Gastroesophageal sphincter (tissue), 4 donors: Measurements from ENCODE around the gene RIGI. TPM values are rescaled to one million over a fixed set of nuclear protein-coding genes. Genes with fewer than 3 reads are reported as not detected.
"Not testable (repeated sequence)": the region's sequence is repeated elsewhere in the genome, so short reads cannot be mapped to it uniquely, and the experiment has no call there.

Experiments
- ATAC-seq: fragments of 150-250 bp; one replicate; pipeline ENCODE4 v1.9.1; 2016; ENCODE audit warnings: mild to moderate bottlenecking, moderate library complexity
- H3K27ac ChIP-seq, 4 donors: fragments of 200-600 bp; sonication (generic) in 3 of 4; 1 replicate in 3 of 4; 2 replicates in 1 of 4; pipeline ENCODE4 v1.5.1; 2016 to 2019
- H3K27me3 ChIP-seq: fragments of 200-600 bp; sonication (generic); one replicate; pipeline ENCODE4 v1.5.1; 2019
- H3K36me3 ChIP-seq, 2 donors: fragments of 200-600 bp; sonication (generic); one replicate each; pipeline ENCODE4 v1.5.1; 2019; ENCODE audit warnings: control low read depth in 1 of 2
- H3K4me1 ChIP-seq, 3 donors: fragments of 200-600 bp; sonication (generic); 1 replicate in 2 of 3; 2 replicates in 1 of 3; pipeline ENCODE4 v1.5.1; 2016 to 2019; ENCODE audit warnings: control low read depth in 2 of 3
- H3K4me3 ChIP-seq, 2 donors: fragments of 200-600 bp; sonication (generic); one replicate each; pipeline ENCODE4 v1.5.1; 2019; ENCODE audit warnings: mild to moderate bottlenecking in 1 of 2, moderate library complexity in 1 of 2
- H3K9me3 ChIP-seq, 3 donors: fragments of 200-600 bp; sonication (generic); one replicate each; pipeline ENCODE4 v1.5.1; 2017 to 2019; ENCODE audit warnings: control low read depth in 2 of 3
- CTCF ChIP-seq, 4 experiments: fragments of 200-600 bp in 2 of 4; fragments of 450-650 bp in 2 of 4; sonication (generic) in 1 of 4; IDR thresholded peaks; one replicate each; pipeline ENCODE4 v1.5.1; 2017 to 2019; ENCODE audit warnings: antibody characterized with exemption in 4 of 4, mild to moderate bottlenecking in 2 of 4, moderate library complexity in 2 of 4
- EP300 ChIP-seq: sonication (generic); formaldehyde crosslinking; IDR thresholded peaks from one replicate; pipeline ENCODE4 v1.6.1; 2017; ENCODE audit warnings: antibody characterized with exemption, mild to moderate bottlenecking
- POLR2A ChIP-seq, 2 donors: fragments of 450-650 bp; IDR thresholded peaks; one replicate each; pipeline ENCODE4 v1.6.1; 2017; ENCODE audit warnings: antibody characterized with exemption in 2 of 2, mild to moderate bottlenecking in 2 of 2, moderate library complexity in 1 of 2
- POLR2AphosphoS5 ChIP-seq: sonication (generic); formaldehyde crosslinking; IDR thresholded peaks from one replicate; pipeline ENCODE4 v1.6.1; 2017; ENCODE audit warnings: antibody characterized with exemption
- WGBS, 2 donors: methylation state at CpG; one replicate each; pipeline ENCODE4 v1.1.5; 2018; ENCODE audit warnings: low coverage in 1 of 2; 5-methylcytosine and 5-hydroxymethylcytosine counted together
- total RNA-seq, 4 donors: library from RNA; depleted of rRNA; stranded (reverse); fragments of >200 nt; gene quantifications; one replicate each; pipeline ENCODE4 v1.1.0, GENCODE V29; 2016

RIGI gene
- total RNA-seq, 4 donors from 2014 or later: 6.8 to 14.3 (median 8.3) TPM

- Histone ChIP-seq H3K4me3 (peak overlapping the region; percentile 60 to 86), H3K27me3 (no peaks in the 10 kb centered on the region), H3K27ac (peak overlapping the region in 3 of 4 donors; percentile 85 to 87 (median 85)), H3K4me1 (peaks cover 0 to 40% (median 12%) of the 10 kb centered on the region in 3 donors), H3K36me3 (no peaks in the 10 kb centered on the region), H3K9me3 (no peaks in the 10 kb centered on the region)
- no peak for TF ChIP-seq EP300
- no peak for TF ChIP-seq POLR2A (IDR thresholded peaks at IDR 0.05)
- no peak for TF ChIP-seq CTCF (IDR thresholded peaks at IDR 0.05)
- no peak for TF ChIP-seq POLR2AphosphoS5
- WGBS, 2 donors: 16 to 23% methylated on average over 12 to 19 of the region's 22 CpGs
- ATAC-seq: peak; percentile 24
These were observed 896 bp downstream of the RIGI start for GRCh38 chr9:32524892-32525708.

- H3K36me3 ChIP-seq, ATAC-seq, H3K9me3 ChIP-seq, H3K27me3 ChIP-seq: not testable (repeated sequence)
- Histone ChIP-seq H3K27ac (peak overlapping the region in 2 of 4 donors; percentile 85 to 87), H3K4me3 (peak overlapping the region; percentile 60 to 86), H3K4me1 (peaks cover 0 to 40% (median 12%) of the 10 kb centered on the region in 3 donors)
- WGBS, 2 donors: 84 to 100% methylated on average over 2 to 4 of the region's 11 CpGs
These were observed 1.5 kb downstream of the RIGI start for GRCh38 chr9:32524558-32524891.

- H3K27ac ChIP-seq: no peak overlapping the region
- no peak for ATAC-seq
- H3K4me1 ChIP-seq: peaks cover 0 to 40% (median 12%) of the 10 kb centered on the region in 3 donors
- peak overlapping the region in 1 of 2 donors; percentile 60 for H3K4me3 ChIP-seq
- no peaks in the 10 kb centered on the region for H3K9me3 ChIP-seq
- no peaks in the 10 kb centered on the region for H3K27me3 ChIP-seq
- H3K36me3 ChIP-seq: no peaks in the 10 kb centered on the region
- 93% methylated on average over 1 of the region's 1 CpG; no CpG with 5 or more reads in 1 of the 2 donors for WGBS, 2 donors
- TF ChIP-seq POLR2A (IDR thresholded peaks at IDR 0.05) (no peak), EP300 (no peak), CTCF (IDR thresholded peaks at IDR 0.05) (no peak), POLR2AphosphoS5 (no peak)
These were observed 2.1 kb downstream of the RIGI start for GRCh38 chr9:32523910-32524309.

GRCh38 chr9:32518276-32518675, 7.7 kb downstream of the RIGI start:
- 43 to 95% methylated on average over 1 of the region's 1 CpG for WGBS, 2 donors
- ATAC-seq: no peak
- no peaks in the 10 kb centered on the region for H3K36me3 ChIP-seq

GRCh38 chr9:32516241-32516640, 9.8 kb downstream of the RIGI start:
- Histone ChIP-seq H3K9me3 (no peaks in the 10 kb centered on the region), H3K36me3 (no peaks in the 10 kb centered on the region), H3K27ac (no peak overlapping the region), H3K4me3 (no peak overlapping the region), H3K4me1 (no peaks in the 10 kb centered on the region), H3K27me3 (no peaks in the 10 kb centered on the region)
- TF ChIP-seq POLR2AphosphoS5 (no peak), POLR2A (IDR thresholded peaks at IDR 0.05) (no peak), EP300 (no peak), CTCF (IDR thresholded peaks at IDR 0.05) (no peak)
- no peak for ATAC-seq

More at GRCh38 chr9:32518276-32518675, 7.7 kb downstream of the RIGI start:
- no peaks in the 10 kb centered on the region for H3K27me3 ChIP-seq
- H3K4me1 ChIP-seq: peaks cover 0 to 6% (median 0%) of the 10 kb centered on the region in 3 donors
- H3K9me3 ChIP-seq: no peaks in the 10 kb centered on the region
- no peak overlapping the region for H3K4me3 ChIP-seq
- TF ChIP-seq CTCF (IDR thresholded peaks at IDR 0.05) (no peak), POLR2AphosphoS5 (no peak), EP300 (no peak), POLR2A (IDR thresholded peaks at IDR 0.05) (no peak)
- no peak overlapping the region for H3K27ac ChIP-seq
